Measurements from ENCODE around the gene TEFM. TPM values are rescaled to one million over a fixed set of nuclear protein-coding genes. Genes with fewer than 3 reads are reported as not detected.

TEFM gene
- total RNA-seq, 1 donor from 2014 or later = 17.4 TPM

DNA sequence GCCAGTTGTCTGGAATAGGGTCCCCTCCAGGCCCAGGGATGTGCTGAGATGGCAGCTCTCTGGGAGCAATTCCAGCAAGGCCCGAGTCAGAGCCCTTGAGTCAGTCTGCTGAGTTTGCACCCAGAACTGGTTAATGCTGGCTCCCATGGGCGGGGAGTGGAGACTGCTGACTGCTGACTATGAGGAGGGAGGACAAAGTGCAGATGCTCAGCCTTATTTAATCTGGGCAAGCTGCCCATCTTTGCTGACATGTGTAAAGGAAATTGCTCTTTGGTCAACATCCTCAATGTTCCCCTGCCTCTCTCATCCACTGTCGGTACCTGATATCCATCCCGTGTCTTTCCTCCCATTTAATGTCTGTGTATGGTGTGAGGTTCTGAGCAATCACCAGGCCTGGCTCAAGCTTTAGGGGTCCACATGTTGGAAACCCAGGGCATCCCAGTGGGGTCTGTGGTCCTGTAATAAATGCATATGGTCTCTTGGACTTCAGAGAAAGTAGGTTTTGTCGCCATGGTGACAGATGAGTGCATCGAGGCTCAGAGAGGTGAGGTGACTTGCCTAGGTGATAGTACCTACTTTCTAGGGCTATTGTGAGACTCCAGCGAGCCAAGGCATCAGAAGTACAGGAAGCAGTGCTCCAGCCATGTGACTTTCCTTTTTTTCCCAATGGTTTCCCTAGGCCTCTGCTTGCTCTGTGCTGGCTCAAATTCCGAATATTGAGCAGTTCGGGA is 44.8 kb upstream of the TEFM start:
- H3K4me2 ChIP-seq = no peak overlapping the region
- Mint-ChIP-seq H3K36me3 (no peaks in the 10 kb centered on the region), H3K9me3 (no peaks in the 10 kb centered on the region), H3K27ac (no peak overlapping the region), H3K27me3 (ENCODE audit: insufficient read depth, low read depth) (peaks cover 7% of the 10 kb centered on the region), H3K4me1 (no peaks in the 10 kb centered on the region), H3K4me3 (no peak overlapping the region)
- H3K27ac ChIP-seq = no peak overlapping the region
- no peak overlapping the region for H3K9ac ChIP-seq
- no peak for DNase-seq (ENCODE audit: low spot score)
- H3K79me2 ChIP-seq (ENCODE audit: low read depth) = no peaks in the 10 kb centered on the region
- H3K4me3 ChIP-seq = no peak overlapping the region
- no peaks in the 10 kb centered on the region for H3K27me3 ChIP-seq
- H3K36me3 ChIP-seq = no peaks in the 10 kb centered on the region
- no peaks in the 10 kb centered on the region for H4K20me1 ChIP-seq (ENCODE audit: low read depth)
- H3F3A ChIP-seq (ENCODE audit: low read depth) = no peaks in the 10 kb centered on the region
- TF ChIP-seq, protein P1, sequence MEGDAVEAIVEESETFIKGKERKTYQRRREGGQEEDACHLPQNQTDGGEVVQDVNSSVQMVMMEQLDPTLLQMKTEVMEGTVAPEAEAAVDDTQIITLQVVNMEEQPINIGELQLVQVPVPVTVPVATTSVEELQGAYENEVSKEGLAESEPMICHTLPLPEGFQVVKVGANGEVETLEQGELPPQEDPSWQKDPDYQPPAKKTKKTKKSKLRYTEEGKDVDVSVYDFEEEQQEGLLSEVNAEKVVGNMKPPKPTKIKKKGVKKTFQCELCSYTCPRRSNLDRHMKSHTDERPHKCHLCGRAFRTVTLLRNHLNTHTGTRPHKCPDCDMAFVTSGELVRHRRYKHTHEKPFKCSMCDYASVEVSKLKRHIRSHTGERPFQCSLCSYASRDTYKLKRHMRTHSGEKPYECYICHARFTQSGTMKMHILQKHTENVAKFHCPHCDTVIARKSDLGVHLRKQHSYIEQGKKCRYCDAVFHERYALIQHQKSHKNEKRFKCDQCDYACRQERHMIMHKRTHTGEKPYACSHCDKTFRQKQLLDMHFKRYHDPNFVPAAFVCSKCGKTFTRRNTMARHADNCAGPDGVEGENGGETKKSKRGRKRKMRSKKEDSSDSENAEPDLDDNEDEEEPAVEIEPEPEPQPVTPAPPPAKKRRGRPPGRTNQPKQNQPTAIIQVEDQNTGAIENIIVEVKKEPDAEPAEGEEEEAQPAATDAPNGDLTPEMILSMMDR (IDR thresholded peaks at IDR 0.05) = no peak
- TF ChIP-seq EZH2phosphoT487 (IDR thresholded peaks at IDR 0.05) = no peak
- TF ChIP-seq EZH2 (IDR thresholded peaks at IDR 0.05) = no peak
- no peaks in the 10 kb centered on the region for H3K9me3 ChIP-seq (ENCODE audit: low read depth)
- no peak overlapping the region for H2AFZ ChIP-seq (replicated peaks)
- H3K4me1 ChIP-seq = no peaks in the 10 kb centered on the region

DNA sequence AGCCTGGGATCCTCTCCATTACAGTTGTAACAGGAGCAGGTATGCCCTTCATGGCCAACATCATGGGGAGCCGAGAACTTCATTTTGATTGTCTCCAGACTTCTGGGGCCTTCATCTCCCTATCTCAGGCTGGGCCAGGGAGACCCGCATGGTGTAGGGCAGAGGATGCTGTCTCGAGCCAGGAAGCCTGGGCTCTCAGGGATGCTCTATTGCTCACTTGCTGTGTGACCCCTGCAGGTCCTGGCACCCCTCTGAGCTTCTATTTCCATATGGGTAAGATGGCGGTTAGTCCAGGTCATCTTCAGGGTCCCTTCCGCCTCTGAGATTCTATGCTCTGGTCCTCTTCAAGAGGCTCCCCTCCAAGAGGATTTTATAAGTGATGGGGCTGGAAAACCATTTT is 44.2 kb upstream of the TEFM start:
- TF ChIP-seq, protein P1 (IDR thresholded peaks at IDR 0.05) = no peak
- TF ChIP-seq EZH2 (IDR thresholded peaks at IDR 0.05) = no peak
- Histone ChIP-seq H2AFZ (replicated peaks) (no peak overlapping the region), H3K27ac (no peak overlapping the region), H3K27me3 (no peaks in the 10 kb centered on the region), H3K9ac (no peak overlapping the region), H3F3A (ENCODE audit: low read depth) (no peaks in the 10 kb centered on the region), H3K4me2 (no peak overlapping the region), H3K4me1 (no peaks in the 10 kb centered on the region), H3K9me3 (ENCODE audit: low read depth) (no peaks in the 10 kb centered on the region), H3K4me3 (no peak overlapping the region), H4K20me1 (ENCODE audit: low read depth) (no peaks in the 10 kb centered on the region), H3K79me2 (ENCODE audit: low read depth) (no peaks in the 10 kb centered on the region), H3K36me3 (no peaks in the 10 kb centered on the region)
- no peaks in the 10 kb centered on the region for H3K9me3 Mint-ChIP-seq
- DNase-seq (ENCODE audit: low spot score) = no peak
- H3K36me3 Mint-ChIP-seq = no peaks in the 10 kb centered on the region
- no peak overlapping the region for H3K4me3 Mint-ChIP-seq
- no peaks in the 10 kb centered on the region for H3K4me1 Mint-ChIP-seq
- H3K27me3 Mint-ChIP-seq (ENCODE audit: insufficient read depth, low read depth) = peaks cover 7% of the 10 kb centered on the region
- no peak overlapping the region for H3K27ac Mint-ChIP-seq

DNA sequence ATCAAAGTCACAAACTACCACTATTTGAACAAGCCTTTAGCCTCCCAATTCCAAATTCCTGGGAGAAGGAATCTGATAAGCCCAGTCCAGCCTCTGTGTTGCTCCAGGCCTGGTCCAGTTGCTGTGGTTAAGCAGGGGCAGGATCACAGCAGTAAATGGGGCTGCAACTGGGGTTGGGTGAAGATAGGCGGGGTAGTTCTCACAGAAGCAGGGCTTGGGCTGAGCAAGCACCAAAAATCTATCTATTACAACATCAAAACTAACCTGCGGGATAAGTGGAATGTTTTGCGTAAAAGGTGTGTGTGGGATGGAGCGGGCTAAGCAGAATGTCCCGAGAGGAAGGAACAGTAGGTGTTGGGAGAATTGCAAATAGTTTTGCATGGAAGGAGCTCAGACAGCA is 41.8 kb upstream of the TEFM start:
- no peak overlapping the region for H2AFZ ChIP-seq (replicated peaks)
- no peak overlapping the region for H3K27ac ChIP-seq
- Mint-ChIP-seq H3K4me3 (no peak overlapping the region), H3K36me3 (no peaks in the 10 kb centered on the region), H3K4me1 (no peaks in the 10 kb centered on the region), H3K27me3 (ENCODE audit: insufficient read depth, low read depth) (peaks cover 7% of the 10 kb centered on the region), H3K27ac (no peak overlapping the region), H3K9me3 (no peaks in the 10 kb centered on the region)
- H3K4me1 ChIP-seq = no peaks in the 10 kb centered on the region
- no peaks in the 10 kb centered on the region for H3K36me3 ChIP-seq
- no peaks in the 10 kb centered on the region for H3K9me3 ChIP-seq (ENCODE audit: low read depth)
- TF ChIP-seq, protein P1 (IDR thresholded peaks at IDR 0.05) = no peak
- TF ChIP-seq EZH2phosphoT487 (IDR thresholded peaks at IDR 0.05) = no peak
- TF ChIP-seq EZH2 (IDR thresholded peaks at IDR 0.05) = no peak
- H3K9ac ChIP-seq = no peak overlapping the region
- no peak for DNase-seq (ENCODE audit: low spot score)
- no peaks in the 10 kb centered on the region for H4K20me1 ChIP-seq (ENCODE audit: low read depth)
- H3K27me3 ChIP-seq = no peaks in the 10 kb centered on the region
- no peaks in the 10 kb centered on the region for H3K79me2 ChIP-seq (ENCODE audit: low read depth)
- no peak overlapping the region for H3K4me3 ChIP-seq
- H3F3A ChIP-seq (ENCODE audit: low read depth) = no peaks in the 10 kb centered on the region
- H3K4me2 ChIP-seq = no peak overlapping the region
